Sigmoid colon (tissue), 3 donors: ENCODE results near the gene INSRR.

Experiments
- POLR2A ChIP-seq, 2 donors: fragments of 450-650 bp; IDR thresholded peaks; one replicate each; pipeline ENCODE4 v1.6.1; 2016; ENCODE audit warnings: antibody characterized with exemption in 2 of 2, mild to moderate bottlenecking in 2 of 2, moderate library complexity in 2 of 2
- TF ChIP-seq, protein P1 (sequence below), 4 experiments: fragments of 450-650 bp in 3 of 4; fragments of 200-600 bp in 1 of 4; IDR thresholded peaks; one replicate each; pipeline ENCODE4 v1.5.1; 2016 to 2019; ENCODE audit warnings: antibody characterized with exemption in 4 of 4, mild to moderate bottlenecking in 3 of 4, moderate library complexity in 2 of 4

DNA sequence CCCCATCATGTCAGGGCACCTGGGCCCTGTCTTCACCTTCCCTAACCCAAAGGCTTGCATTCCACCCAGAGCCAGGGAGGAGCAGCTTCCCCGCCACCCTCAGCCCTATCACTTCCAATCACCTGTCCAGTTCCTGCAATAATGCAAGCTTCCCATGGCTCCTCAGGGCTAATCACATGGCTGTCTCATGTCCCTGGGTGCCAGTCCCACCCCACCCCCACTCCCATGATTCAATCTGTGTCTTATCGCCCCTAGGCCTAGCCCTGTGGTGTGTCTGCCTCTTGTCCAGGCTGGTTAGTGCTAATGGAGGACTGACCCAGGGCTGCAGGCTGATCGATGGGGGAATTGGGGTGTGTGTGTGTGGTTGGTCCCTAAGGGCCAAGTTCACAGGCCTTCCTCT lies 23.6 kb upstream of the INSRR start:
- TF ChIP-seq, protein P1, sequence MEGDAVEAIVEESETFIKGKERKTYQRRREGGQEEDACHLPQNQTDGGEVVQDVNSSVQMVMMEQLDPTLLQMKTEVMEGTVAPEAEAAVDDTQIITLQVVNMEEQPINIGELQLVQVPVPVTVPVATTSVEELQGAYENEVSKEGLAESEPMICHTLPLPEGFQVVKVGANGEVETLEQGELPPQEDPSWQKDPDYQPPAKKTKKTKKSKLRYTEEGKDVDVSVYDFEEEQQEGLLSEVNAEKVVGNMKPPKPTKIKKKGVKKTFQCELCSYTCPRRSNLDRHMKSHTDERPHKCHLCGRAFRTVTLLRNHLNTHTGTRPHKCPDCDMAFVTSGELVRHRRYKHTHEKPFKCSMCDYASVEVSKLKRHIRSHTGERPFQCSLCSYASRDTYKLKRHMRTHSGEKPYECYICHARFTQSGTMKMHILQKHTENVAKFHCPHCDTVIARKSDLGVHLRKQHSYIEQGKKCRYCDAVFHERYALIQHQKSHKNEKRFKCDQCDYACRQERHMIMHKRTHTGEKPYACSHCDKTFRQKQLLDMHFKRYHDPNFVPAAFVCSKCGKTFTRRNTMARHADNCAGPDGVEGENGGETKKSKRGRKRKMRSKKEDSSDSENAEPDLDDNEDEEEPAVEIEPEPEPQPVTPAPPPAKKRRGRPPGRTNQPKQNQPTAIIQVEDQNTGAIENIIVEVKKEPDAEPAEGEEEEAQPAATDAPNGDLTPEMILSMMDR (IDR thresholded peaks at IDR 0.05): no peak
- no peak for TF ChIP-seq POLR2A (IDR thresholded peaks at IDR 0.05)
